Measurements from ENCODE around the gene IRF7. TPM values are rescaled to one million over a fixed set of nuclear protein-coding genes. Genes with fewer than 3 reads are reported as not detected.

IRF7 gene
- total and polyA plus RNA-seq, 9 of the 15 experiments (the other 6 are each of a cell fraction or from before 2014, with no cell fraction given), result 0.27 to 7.6 (median 1.8) TPM

DNA sequence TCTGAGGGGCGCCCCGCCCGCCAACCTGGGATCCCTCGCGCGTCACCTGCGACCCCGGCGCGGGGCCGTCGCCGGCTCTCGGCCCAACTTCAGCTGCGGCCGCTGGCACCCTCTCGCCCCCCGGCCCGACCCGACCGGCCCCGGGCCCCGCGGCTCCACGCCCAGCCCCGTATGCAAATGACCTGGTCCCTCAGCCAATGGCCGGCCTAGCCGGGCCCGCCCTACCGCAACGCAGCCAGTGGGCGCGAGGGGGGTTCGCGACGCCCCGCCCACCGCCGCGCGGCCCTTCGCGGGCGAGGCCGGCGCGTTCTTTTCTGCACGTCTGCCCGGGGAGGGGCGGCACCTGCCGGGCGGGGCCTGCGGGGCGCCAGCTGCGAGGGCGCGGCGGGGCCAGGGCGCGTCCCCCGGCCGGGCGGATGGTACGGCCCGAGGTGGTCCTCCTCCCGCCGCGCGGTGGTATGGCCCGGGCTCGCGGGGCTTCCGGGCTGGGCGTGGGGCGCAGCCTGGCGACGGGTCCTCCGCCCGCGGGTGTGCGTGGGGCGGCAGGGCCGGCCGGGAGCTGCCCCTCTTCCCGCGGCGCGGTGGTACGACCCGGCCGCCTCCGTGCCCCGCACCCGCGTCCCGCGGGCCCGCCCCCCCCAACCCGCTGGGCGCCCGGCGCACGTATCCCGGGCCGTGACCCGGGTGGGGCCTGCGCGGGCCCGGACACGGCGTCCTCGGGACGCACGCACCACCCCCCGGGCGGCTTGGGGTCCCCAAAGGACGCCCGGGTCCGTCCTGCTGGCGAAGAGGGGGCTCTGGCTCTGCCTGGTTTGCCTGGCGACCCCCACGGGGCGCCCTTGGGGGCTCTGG, 47.2 kb downstream of the IRF7 start (continued):
- TF ChIP-seq, protein P1, sequence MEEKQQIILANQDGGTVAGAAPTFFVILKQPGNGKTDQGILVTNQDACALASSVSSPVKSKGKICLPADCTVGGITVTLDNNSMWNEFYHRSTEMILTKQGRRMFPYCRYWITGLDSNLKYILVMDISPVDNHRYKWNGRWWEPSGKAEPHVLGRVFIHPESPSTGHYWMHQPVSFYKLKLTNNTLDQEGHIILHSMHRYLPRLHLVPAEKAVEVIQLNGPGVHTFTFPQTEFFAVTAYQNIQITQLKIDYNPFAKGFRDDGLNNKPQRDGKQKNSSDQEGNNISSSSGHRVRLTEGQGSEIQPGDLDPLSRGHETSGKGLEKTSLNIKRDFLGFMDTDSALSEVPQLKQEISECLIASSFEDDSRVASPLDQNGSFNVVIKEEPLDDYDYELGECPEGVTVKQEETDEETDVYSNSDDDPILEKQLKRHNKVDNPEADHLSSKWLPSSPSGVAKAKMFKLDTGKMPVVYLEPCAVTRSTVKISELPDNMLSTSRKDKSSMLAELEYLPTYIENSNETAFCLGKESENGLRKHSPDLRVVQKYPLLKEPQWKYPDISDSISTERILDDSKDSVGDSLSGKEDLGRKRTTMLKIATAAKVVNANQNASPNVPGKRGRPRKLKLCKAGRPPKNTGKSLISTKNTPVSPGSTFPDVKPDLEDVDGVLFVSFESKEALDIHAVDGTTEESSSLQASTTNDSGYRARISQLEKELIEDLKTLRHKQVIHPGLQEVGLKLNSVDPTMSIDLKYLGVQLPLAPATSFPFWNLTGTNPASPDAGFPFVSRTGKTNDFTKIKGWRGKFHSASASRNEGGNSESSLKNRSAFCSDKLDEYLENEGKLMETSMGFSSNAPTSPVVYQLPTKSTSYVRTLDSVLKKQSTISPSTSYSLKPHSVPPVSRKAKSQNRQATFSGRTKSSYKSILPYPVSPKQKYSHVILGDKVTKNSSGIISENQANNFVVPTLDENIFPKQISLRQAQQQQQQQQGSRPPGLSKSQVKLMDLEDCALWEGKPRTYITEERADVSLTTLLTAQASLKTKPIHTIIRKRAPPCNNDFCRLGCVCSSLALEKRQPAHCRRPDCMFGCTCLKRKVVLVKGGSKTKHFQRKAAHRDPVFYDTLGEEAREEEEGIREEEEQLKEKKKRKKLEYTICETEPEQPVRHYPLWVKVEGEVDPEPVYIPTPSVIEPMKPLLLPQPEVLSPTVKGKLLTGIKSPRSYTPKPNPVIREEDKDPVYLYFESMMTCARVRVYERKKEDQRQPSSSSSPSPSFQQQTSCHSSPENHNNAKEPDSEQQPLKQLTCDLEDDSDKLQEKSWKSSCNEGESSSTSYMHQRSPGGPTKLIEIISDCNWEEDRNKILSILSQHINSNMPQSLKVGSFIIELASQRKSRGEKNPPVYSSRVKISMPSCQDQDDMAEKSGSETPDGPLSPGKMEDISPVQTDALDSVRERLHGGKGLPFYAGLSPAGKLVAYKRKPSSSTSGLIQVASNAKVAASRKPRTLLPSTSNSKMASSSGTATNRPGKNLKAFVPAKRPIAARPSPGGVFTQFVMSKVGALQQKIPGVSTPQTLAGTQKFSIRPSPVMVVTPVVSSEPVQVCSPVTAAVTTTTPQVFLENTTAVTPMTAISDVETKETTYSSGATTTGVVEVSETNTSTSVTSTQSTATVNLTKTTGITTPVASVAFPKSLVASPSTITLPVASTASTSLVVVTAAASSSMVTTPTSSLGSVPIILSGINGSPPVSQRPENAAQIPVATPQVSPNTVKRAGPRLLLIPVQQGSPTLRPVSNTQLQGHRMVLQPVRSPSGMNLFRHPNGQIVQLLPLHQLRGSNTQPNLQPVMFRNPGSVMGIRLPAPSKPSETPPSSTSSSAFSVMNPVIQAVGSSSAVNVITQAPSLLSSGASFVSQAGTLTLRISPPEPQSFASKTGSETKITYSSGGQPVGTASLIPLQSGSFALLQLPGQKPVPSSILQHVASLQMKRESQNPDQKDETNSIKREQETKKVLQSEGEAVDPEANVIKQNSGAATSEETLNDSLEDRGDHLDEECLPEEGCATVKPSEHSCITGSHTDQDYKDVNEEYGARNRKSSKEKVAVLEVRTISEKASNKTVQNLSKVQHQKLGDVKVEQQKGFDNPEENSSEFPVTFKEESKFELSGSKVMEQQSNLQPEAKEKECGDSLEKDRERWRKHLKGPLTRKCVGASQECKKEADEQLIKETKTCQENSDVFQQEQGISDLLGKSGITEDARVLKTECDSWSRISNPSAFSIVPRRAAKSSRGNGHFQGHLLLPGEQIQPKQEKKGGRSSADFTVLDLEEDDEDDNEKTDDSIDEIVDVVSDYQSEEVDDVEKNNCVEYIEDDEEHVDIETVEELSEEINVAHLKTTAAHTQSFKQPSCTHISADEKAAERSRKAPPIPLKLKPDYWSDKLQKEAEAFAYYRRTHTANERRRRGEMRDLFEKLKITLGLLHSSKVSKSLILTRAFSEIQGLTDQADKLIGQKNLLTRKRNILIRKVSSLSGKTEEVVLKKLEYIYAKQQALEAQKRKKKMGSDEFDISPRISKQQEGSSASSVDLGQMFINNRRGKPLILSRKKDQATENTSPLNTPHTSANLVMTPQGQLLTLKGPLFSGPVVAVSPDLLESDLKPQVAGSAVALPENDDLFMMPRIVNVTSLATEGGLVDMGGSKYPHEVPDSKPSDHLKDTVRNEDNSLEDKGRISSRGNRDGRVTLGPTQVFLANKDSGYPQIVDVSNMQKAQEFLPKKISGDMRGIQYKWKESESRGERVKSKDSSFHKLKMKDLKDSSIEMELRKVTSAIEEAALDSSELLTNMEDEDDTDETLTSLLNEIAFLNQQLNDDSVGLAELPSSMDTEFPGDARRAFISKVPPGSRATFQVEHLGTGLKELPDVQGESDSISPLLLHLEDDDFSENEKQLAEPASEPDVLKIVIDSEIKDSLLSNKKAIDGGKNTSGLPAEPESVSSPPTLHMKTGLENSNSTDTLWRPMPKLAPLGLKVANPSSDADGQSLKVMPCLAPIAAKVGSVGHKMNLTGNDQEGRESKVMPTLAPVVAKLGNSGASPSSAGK (IDR thresholded peaks at IDR 0.05), result no peak
- TF ChIP-seq FOS (IDR thresholded peaks at IDR 0.05; ENCODE audit: extremely low read depth, insufficient read length) (peak; percentile 75), TAF1 (IDR thresholded peaks at IDR 0.05; ENCODE audit: control insufficient read depth, extremely low read depth, insufficient read depth, low read length, severe bottlenecking) (peak; percentile 27), RBM15 (IDR thresholded peaks at IDR 0.05; ENCODE audit: insufficient read depth, low read length) (no peak), SREBF1 (IDR thresholded peaks at IDR 0.05; ENCODE audit: borderline replicate concordance, low read depth, low read length) (peak; percentile 79; the same call in 1 of the 2 replicates), SMARCE1 (IDR thresholded peaks at IDR 0.05) (no peak), L3MBTL2 (IDR thresholded peaks at IDR 0.05) (peak; percentile 46), SFPQ (IDR thresholded peaks at IDR 0.05; ENCODE audit: low read depth, low read length) (no peak)
- TF ChIP-seq, protein P2, sequence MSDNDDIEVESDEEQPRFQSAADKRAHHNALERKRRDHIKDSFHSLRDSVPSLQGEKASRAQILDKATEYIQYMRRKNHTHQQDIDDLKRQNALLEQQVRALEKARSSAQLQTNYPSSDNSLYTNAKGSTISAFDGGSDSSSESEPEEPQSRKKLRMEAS (CRISPR knock-in tag; IDR thresholded peaks at IDR 0.05), result no peak
- TF ChIP-seq, protein P3, sequence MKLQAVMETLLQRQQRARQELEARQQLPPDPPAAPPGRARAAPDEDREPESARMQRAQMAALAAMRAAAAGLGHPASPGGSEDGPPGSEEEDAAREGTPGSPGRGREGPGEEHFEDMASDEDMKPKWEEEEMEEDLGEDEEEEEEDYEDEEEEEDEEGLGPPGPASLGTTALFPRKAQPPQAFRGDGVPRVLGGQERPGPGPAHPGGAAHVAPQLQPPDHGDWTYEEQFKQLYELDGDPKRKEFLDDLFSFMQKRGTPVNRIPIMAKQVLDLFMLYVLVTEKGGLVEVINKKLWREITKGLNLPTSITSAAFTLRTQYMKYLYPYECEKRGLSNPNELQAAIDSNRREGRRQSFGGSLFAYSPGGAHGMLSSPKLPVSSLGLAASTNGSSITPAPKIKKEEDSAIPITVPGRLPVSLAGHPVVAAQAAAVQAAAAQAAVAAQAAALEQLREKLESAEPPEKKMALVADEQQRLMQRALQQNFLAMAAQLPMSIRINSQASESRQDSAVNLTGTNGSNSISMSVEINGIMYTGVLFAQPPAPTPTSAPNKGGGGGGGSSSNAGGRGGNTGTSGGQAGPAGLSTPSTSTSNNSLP (IDR thresholded peaks at IDR 0.05; ENCODE audit: borderline replicate concordance, low read depth, low read length), result no peak
